Transverse colon (tissue), 4 donors: ENCODE measurements around the gene LRRC9. TPM values are rescaled to one million over a fixed set of nuclear protein-coding genes. Genes with fewer than 3 reads are reported as not detected.
"Not testable (repeated sequence)": the region's sequence is repeated elsewhere in the genome, so short reads cannot be mapped to it uniquely, and the experiment has no call there.

Experiments used
- DNase-seq: peaks from one replicate; pipeline ENCODE4 v3.0.0-alpha.2; 2019
- H3K27ac ChIP-seq, 4 donors: fragments of 200-600 bp; sonication (generic); 2 replicates each; pipeline ENCODE4 v1.5.1; 2016 to 2018; ENCODE audit warnings: inconsistent platforms in 4 of 4
- H3K27me3 ChIP-seq: fragments of 200-600 bp; sonication (generic); 2 replicates; pipeline ENCODE4 v1.5.1; 2017; ENCODE audit warnings: inconsistent platforms
- H3K36me3 ChIP-seq, 4 donors: fragments of 200-600 bp; sonication (generic); 2 replicates each; pipeline ENCODE4 v1.5.1; 2017 to 2019; ENCODE audit warnings: inconsistent platforms in 4 of 4
- H3K4me1 ChIP-seq, 4 donors: fragments of 200-600 bp; sonication (generic); 2 replicates each; pipeline ENCODE4 v1.5.1; 2017 to 2020; ENCODE audit warnings: inconsistent platforms in 4 of 4
- H3K4me3 ChIP-seq, 4 donors: fragments of 200-600 bp; sonication (generic); 1 replicate in 1 of 4; 2 replicates in 3 of 4; pipeline versions ENCODE4 v1.5.1 to v1.6.1; 2017 to 2019; ENCODE audit warnings: inconsistent platforms in 4 of 4
- H3K9me3 ChIP-seq, 2 donors: fragments of 200-600 bp; sonication (generic); 2 replicates each; pipeline ENCODE4 v1.5.1; 2017 to 2019; ENCODE audit warnings: inconsistent platforms in 2 of 2
- EP300 ChIP-seq: sonication (generic); formaldehyde crosslinking; IDR thresholded peaks from one replicate; pipeline ENCODE4 v1.6.1; 2017; ENCODE audit warnings: antibody characterized with exemption, low read depth
- POLR2A ChIP-seq: fragments of 450-650 bp; IDR thresholded peaks from one replicate; pipeline ENCODE4 v1.6.1; 2016; ENCODE audit warnings: antibody characterized with exemption, mild to moderate bottlenecking, moderate library complexity
- POLR2AphosphoS5 ChIP-seq, 3 donors: sonication (generic); formaldehyde crosslinking; IDR thresholded peaks; one replicate each; pipeline ENCODE4 v1.6.1; 2016; ENCODE audit warnings: antibody characterized with exemption in 3 of 3
- whole genome bisulfite sequencing, 2 donors: methylation state at CpG; one replicate each; pipeline ENCODE4 v1.1.5; 2018; ENCODE audit warnings: low coverage in 1 of 2; 5-methylcytosine and 5-hydroxymethylcytosine counted together
- in situ Hi-C, 4 donors: fragments of 200-750 bp; cut with MboI; loops; one replicate each; pipeline versions ENCODE4 v1.15.0 to v1.15.1; 2017; ENCODE audit warnings: low sequenced_read_pairs in 3 of 4, low pct_ligation_motif_present in 1 of 4, low pct_unique_long_range_greater_than_20kb in 1 of 4
- intact Hi-C: fragments of 100-400 bp; cut with DNase I; formaldehyde crosslinking; loops from one replicate; pipeline ENCODE4 v1.15.1; 2023; ENCODE audit warnings: low total_unique reads
- total RNA-seq, 4 donors: library from RNA; depleted of rRNA; stranded (reverse); fragments of >200 nt; gene quantifications; one replicate each; pipeline ENCODE4 v1.1.0, GENCODE V29; 2016
- TF ChIP-seq, protein P1 (sequence below), 5 experiments: fragments of 200-600 bp in 3 of 5; fragments of 450-650 bp in 2 of 5; sonication (generic) in 3 of 5; IDR thresholded peaks; 1 replicate in 2 of 5; 2 replicates in 3 of 5; pipeline ENCODE4 v1.5.1; 2016 to 2017; ENCODE audit warnings: antibody characterized with exemption in 5 of 5, inconsistent platforms in 3 of 5, mild to moderate bottlenecking in 2 of 5, moderate library complexity in 1 of 5

LRRC9 gene
- total RNA-seq, 4 donors from 2014 or later: not detected

DNA sequence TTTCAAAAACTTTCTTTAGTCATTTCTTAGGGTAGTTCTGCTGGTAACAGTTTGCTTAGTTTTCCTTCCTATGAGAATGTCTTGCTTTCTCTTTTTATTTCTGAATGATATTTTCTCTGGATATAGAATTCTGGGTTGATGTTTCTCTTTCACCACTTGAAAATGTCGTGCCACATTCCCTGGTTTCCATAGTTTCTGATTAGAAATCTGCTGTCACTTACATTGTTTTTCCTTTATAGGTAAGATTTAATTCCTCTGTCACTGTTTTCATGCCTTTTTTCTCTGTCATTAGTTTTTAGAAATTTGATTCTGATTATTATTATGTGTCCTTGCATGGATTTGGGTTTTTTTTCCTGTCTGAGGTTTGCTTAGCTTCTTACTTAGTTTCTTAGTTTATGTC is 94.5 kb downstream of the LRRC9 start:
- Histone ChIP-seq H3K27ac (no peak overlapping the region), H3K9me3 (peaks cover 0 to 5% of the 10 kb centered on the region in 2 donors), H3K4me3 (no peak overlapping the region), H3K4me1 (no peaks in the 10 kb centered on the region), H3K36me3 (no peaks in the 10 kb centered on the region), H3K27me3 (no peaks in the 10 kb centered on the region)
- 47 to 50% methylated on average over 1 of the region's 1 CpG for WGBS, 2 donors
- in situ Hi-C loops: no loop called here
- no peak for TF ChIP-seq POLR2A
- TF ChIP-seq, protein P1, sequence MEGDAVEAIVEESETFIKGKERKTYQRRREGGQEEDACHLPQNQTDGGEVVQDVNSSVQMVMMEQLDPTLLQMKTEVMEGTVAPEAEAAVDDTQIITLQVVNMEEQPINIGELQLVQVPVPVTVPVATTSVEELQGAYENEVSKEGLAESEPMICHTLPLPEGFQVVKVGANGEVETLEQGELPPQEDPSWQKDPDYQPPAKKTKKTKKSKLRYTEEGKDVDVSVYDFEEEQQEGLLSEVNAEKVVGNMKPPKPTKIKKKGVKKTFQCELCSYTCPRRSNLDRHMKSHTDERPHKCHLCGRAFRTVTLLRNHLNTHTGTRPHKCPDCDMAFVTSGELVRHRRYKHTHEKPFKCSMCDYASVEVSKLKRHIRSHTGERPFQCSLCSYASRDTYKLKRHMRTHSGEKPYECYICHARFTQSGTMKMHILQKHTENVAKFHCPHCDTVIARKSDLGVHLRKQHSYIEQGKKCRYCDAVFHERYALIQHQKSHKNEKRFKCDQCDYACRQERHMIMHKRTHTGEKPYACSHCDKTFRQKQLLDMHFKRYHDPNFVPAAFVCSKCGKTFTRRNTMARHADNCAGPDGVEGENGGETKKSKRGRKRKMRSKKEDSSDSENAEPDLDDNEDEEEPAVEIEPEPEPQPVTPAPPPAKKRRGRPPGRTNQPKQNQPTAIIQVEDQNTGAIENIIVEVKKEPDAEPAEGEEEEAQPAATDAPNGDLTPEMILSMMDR (IDR thresholded peaks at IDR 0.05): no peak
- no peak for TF ChIP-seq EP300
- no peak for TF ChIP-seq POLR2AphosphoS5 (IDR thresholded peaks at IDR 0.05)
- DNase-seq: no peak
- intact Hi-C loops: no loop called here

DNA sequence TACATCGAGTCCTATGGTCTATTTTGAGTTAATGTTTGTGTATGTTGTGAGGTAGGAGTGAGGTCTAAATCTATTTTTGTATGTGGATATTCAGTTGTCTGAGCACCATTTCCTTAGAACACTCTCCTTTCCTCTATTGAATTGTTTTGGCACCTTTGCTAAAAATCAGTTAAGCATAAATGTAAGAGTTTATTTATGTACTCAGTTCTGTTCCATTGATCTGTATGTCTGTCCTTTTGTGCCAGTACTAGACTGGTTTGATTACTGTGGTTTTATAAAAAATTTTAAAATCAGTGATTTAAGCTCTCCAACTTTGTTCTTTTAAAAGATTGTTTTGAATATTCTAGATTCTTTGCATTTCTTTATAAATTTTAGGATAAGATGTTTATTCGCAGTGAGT is 101.7 kb downstream of the LRRC9 start:
- TF ChIP-seq POLR2A (no peak), POLR2AphosphoS5 (IDR thresholded peaks at IDR 0.05) (no peak), EP300 (no peak)
- TF ChIP-seq, protein P1 (IDR thresholded peaks at IDR 0.05): no peak
- Histone ChIP-seq H3K4me1 (no peaks in the 10 kb centered on the region), H3K27ac (no peak overlapping the region), H3K4me3 (no peak overlapping the region), H3K27me3 (no peaks in the 10 kb centered on the region), H3K36me3 (no peaks in the 10 kb centered on the region), H3K9me3 (no peaks in the 10 kb centered on the region)
- WGBS, 2 donors: 70 to 79% methylated on average over 2 of the region's 2 CpGs
- DNase-seq: no peak
- intact Hi-C loops (no loop called here), in situ Hi-C loops (no loop called here)

DNA sequence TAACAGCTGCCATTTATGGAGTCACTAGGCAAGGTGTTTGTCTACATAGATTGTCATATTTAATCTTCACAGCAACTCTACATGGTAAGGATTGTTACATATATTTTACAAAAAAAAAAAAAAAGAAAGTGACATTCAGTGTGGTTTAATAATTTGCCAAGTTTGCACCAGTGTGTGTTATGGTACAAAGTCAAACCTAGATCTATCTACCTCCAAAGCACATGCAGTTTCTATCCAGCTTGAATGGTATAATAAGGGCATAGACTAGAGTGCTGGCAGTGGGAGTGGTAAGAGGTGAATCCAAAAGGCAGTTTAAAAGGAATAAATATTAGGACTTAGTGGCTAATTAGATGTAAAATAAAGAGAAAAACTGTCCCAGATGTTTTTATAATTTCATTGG is 105.6 kb downstream of the LRRC9 start:
- Histone ChIP-seq H3K27me3 (no peaks in the 10 kb centered on the region), H3K4me1 (no peaks in the 10 kb centered on the region), H3K36me3 (no peaks in the 10 kb centered on the region), H3K9me3 (no peaks in the 10 kb centered on the region), H3K27ac (no peak overlapping the region), H3K4me3 (no peak overlapping the region)
- intact Hi-C loops (no loop called here), in situ Hi-C loops (no loop called here)
- TF ChIP-seq EP300: no peak
- TF ChIP-seq, protein P1 (IDR thresholded peaks at IDR 0.05): no peak
- TF ChIP-seq POLR2A: no peak
- no peak for TF ChIP-seq POLR2AphosphoS5 (IDR thresholded peaks at IDR 0.05)
- no peak for DNase-seq

DNA sequence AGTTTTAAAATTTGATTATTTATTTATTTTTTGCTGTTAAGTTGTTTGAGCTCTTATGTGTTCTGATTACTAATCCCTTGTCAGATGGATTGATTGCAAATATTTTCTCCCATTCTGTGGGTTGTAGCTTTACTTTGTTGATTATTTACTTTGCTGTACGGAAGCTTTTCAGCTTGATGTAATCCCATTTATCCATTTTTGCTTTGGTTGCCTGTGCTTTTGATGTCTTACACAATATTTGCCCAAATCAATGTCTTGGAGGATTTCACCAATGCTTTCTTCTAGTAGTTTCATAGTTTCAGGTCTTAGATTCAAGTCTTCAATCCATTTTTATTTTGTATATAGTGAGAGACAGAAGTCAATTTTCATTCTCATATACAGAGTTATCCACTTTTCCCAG is 115.2 kb downstream of the LRRC9 start:
- 62% methylated on average over 1 of the region's 1 CpG; no CpG with 5 or more reads in 1 of the 2 donors for WGBS, 2 donors
- no peaks in the 10 kb centered on the region for H3K4me1 ChIP-seq
- no peak for DNase-seq
- peaks cover 0 to 2% of the 10 kb centered on the region in 2 donors for H3K9me3 ChIP-seq
- intact Hi-C loops (no loop called here), in situ Hi-C loops (no loop called here)
- TF ChIP-seq, protein P1 (IDR thresholded peaks at IDR 0.05): no peak
- TF ChIP-seq EP300: no peak
- TF ChIP-seq POLR2A: no peak
- no peak for TF ChIP-seq POLR2AphosphoS5 (IDR thresholded peaks at IDR 0.05)
- no peaks in the 10 kb centered on the region for H3K36me3 ChIP-seq
- H3K27me3 ChIP-seq: no peaks in the 10 kb centered on the region
- H3K27ac ChIP-seq: no peak overlapping the region
- H3K4me3 ChIP-seq: no peak overlapping the region

DNA sequence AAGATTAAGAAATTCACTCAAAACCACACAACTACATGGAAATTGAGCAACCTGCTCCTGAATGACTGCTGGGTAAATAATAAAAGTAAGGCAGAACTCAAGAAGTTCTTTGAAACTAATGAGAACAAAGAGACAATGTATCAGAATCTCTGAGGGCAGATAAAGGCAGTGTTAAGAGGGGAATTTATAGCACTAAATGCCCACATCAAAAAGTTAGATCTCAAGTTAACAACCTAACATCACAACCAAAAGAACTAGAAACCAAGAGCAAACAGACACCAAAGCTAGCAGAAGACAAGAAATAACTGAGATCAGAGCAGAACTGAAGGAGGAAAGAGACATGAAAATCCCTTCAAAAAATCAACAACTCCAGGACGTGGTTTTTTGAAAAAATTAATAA is 128.0 kb downstream of the LRRC9 start:
- intact Hi-C loops, H3K27ac ChIP-seq, DNase-seq, H3K27me3 ChIP-seq, H3K4me3 ChIP-seq, H3K9me3 ChIP-seq, H3K36me3 ChIP-seq, H3K4me1 ChIP-seq, in situ Hi-C loops: not testable (repeated sequence)
- 54 to 67% methylated on average over 1 of the region's 1 CpG for WGBS, 2 donors
